H9 (cell line): Measurements from ENCODE around the gene EPHX1. TPM values are rescaled to one million over a fixed set of nuclear protein-coding genes. Genes with fewer than 3 reads are reported as not detected.

Source experiments
- DNase-seq: peaks from one replicate; pipeline ENCODE4 v3.0.0-alpha.2; 2017
- H2AFZ ChIP-seq: one replicate; pipeline ENCODE4 v1.6.1; 2013; ENCODE audit warnings: mild to moderate bottlenecking, low read length, control low read depth, moderate library complexity
- H2AK5ac ChIP-seq: 2 replicates; pipeline ENCODE4 v1.6.1; 2013; ENCODE audit warnings: low read length, control low read depth, mixed read lengths; ENCODE audit not compliant: insufficient read length
- H2BK120ac ChIP-seq: one replicate; pipeline ENCODE4 v1.6.1; 2013; ENCODE audit warnings: low read depth, mild to moderate bottlenecking, low read length, control low read depth, inconsistent platforms; ENCODE audit not compliant: poor library complexity, severe bottlenecking
- H2BK12ac ChIP-seq: 2 replicates; pipeline ENCODE4 v1.6.1; 2013; ENCODE audit warnings: low read length, control low read depth, mixed read lengths, low read depth; ENCODE audit not compliant: insufficient read length
- H2BK15ac ChIP-seq: 2 replicates; pipeline ENCODE4 v1.6.1; 2013; ENCODE audit warnings: low read depth, low read length, control low read depth
- H2BK20ac ChIP-seq: one replicate; pipeline ENCODE4 v1.6.1; 2013; ENCODE audit warnings: low read depth, mild to moderate bottlenecking, low read length, control low read depth, inconsistent platforms; ENCODE audit not compliant: poor library complexity, severe bottlenecking
- H2BK5ac ChIP-seq: 2 replicates; pipeline ENCODE4 v1.6.1; 2013; ENCODE audit warnings: low read length, control low read depth, mixed read lengths; ENCODE audit not compliant: insufficient read length
- H3K14ac ChIP-seq: 2 replicates; pipeline ENCODE4 v1.6.1; 2013; ENCODE audit warnings: low read length, control low read depth; ENCODE audit not compliant: insufficient read depth
- H3K18ac ChIP-seq: 2 replicates; pipeline ENCODE4 v1.6.1; 2013; ENCODE audit warnings: low read depth, mild to moderate bottlenecking, mixed read lengths, low read length, control low read depth; ENCODE audit not compliant: insufficient read length
- H3K23ac ChIP-seq: 2 replicates; pipeline ENCODE4 v1.6.1; 2013; ENCODE audit warnings: low read length, control low read depth, mixed read lengths, low read depth; ENCODE audit not compliant: insufficient read length
- H3K23me2 ChIP-seq: 2 replicates; pipeline ENCODE4 v1.6.1; 2013; ENCODE audit warnings: low read depth, mild to moderate bottlenecking, mixed read lengths, low read length, control low read depth; ENCODE audit not compliant: insufficient read length, poor library complexity, severe bottlenecking
- H3K27ac ChIP-seq: 2 replicates; pipeline ENCODE4 v1.5.1; 2013; ENCODE audit warnings: low read length, control low read depth, mixed read lengths, low read depth; ENCODE audit not compliant: insufficient read length
- H3K27me3 ChIP-seq: 2 replicates; pipeline ENCODE4 v1.6.1; 2013; ENCODE audit warnings: low read length, control low read depth, inconsistent platforms; ENCODE audit not compliant: insufficient read depth
- H3K4ac ChIP-seq: 2 replicates; pipeline ENCODE4 v1.6.1; 2013; ENCODE audit warnings: low read depth, mild to moderate bottlenecking, control low read depth, inconsistent platforms, low read length, moderate library complexity
- H3K4me1 ChIP-seq: 2 replicates; pipeline ENCODE4 v1.6.1; 2013; ENCODE audit warnings: low read length, control low read depth, inconsistent platforms; ENCODE audit not compliant: insufficient read depth
- H3K4me2 ChIP-seq: 2 replicates; pipeline ENCODE4 v1.6.1; 2013; ENCODE audit warnings: low read length, control low read depth, mixed read lengths; ENCODE audit not compliant: insufficient read length, insufficient read depth
- H3K56ac ChIP-seq: 2 replicates; pipeline ENCODE4 v1.6.1; 2013; ENCODE audit warnings: low read depth, mild to moderate bottlenecking, mixed read lengths, low read length, control low read depth; ENCODE audit not compliant: insufficient read length
- H3K79me1 ChIP-seq: 2 replicates; pipeline ENCODE4 v1.6.1; 2013; ENCODE audit warnings: low read depth, mild to moderate bottlenecking, moderate library complexity, low read length, control low read depth, inconsistent platforms; ENCODE audit not compliant: insufficient read depth, poor library complexity, severe bottlenecking
- H3K79me2 ChIP-seq: 2 replicates; pipeline ENCODE4 v1.6.1; 2013; ENCODE audit warnings: low read length, control low read depth, inconsistent platforms; ENCODE audit not compliant: insufficient read depth
- H3K9ac ChIP-seq: 2 replicates; pipeline ENCODE4 v1.6.1; 2013; ENCODE audit warnings: low read length, control low read depth, mixed read lengths; ENCODE audit not compliant: insufficient read length; ENCODE audit errors: extremely low read depth
- H3K9me3 ChIP-seq: one replicate; pipeline ENCODE4 v1.6.1; 2013; ENCODE audit warnings: low read depth, low read length, inconsistent platforms; ENCODE audit not compliant: control insufficient read depth
- H3T11ph ChIP-seq: one replicate; pipeline ENCODE4 v1.6.1; 2013; ENCODE audit warnings: mild to moderate bottlenecking, low read length, control low read depth, inconsistent platforms
- H4K20me1 ChIP-seq: one replicate; pipeline ENCODE4 v1.6.1; 2013; ENCODE audit not compliant: control insufficient read depth, insufficient read length, insufficient read depth
- H4K5ac ChIP-seq: 2 replicates; pipeline ENCODE4 v1.6.1; 2013; ENCODE audit warnings: low read depth, mild to moderate bottlenecking, mixed read lengths, low read length, control low read depth; ENCODE audit not compliant: insufficient read length
- H4K8ac ChIP-seq: replicated peaks from 2 replicates; pipeline ENCODE4 v1.6.1; 2013; ENCODE audit warnings: low read length, control low read depth, mixed read lengths, low read depth; ENCODE audit not compliant: insufficient read length
- H4K91ac ChIP-seq: 2 replicates; pipeline ENCODE4 v1.6.1; 2013; ENCODE audit warnings: low read depth, mild to moderate bottlenecking, moderate library complexity, mixed read lengths, low read length, control low read depth; ENCODE audit not compliant: insufficient read length
- H3K27ac Mint-ChIP-seq, 3 experiments: 2 replicates in 2 of 3; 3 replicates in 1 of 3; pipeline ENCODE4 v1.8.0; 2020 to 2021; ENCODE audit warnings: mixed read lengths in 3 of 3, mild to moderate bottlenecking in 1 of 3, moderate library complexity in 1 of 3
- H3K27me3 Mint-ChIP-seq: 2 replicates; pipeline ENCODE4 v1.8.0; 2021; ENCODE audit warnings: low read depth, mild to moderate bottlenecking, moderate library complexity, mixed read lengths
- H3K36me3 Mint-ChIP-seq, 3 experiments: 2 replicates in 2 of 3; 3 replicates in 1 of 3; pipeline ENCODE4 v1.8.0; 2020 to 2021; ENCODE audit warnings: low read depth in 3 of 3, mixed read lengths in 3 of 3; ENCODE audit not compliant: insufficient read depth in 1 of 3
- H3K4me1 Mint-ChIP-seq, 2 experiments: 2 replicates each; pipeline ENCODE4 v1.8.0; 2020; ENCODE audit warnings: mixed read lengths in 2 of 2
- H3K4me3 Mint-ChIP-seq, 2 experiments: 2 replicates in 1 of 2; 3 replicates in 1 of 2; pipeline ENCODE4 v1.8.0; 2020 to 2021; ENCODE audit warnings: mild to moderate bottlenecking in 2 of 2, mixed read lengths in 2 of 2, moderate library complexity in 1 of 2
- H3K9me3 Mint-ChIP-seq, 2 experiments: 2 replicates in 1 of 2; 3 replicates in 1 of 2; pipeline ENCODE4 v1.8.0; 2020; ENCODE audit warnings: mild to moderate bottlenecking in 2 of 2, mixed read lengths in 2 of 2, moderate library complexity in 1 of 2
- CTCF ChIP-seq: fragments of 200-600 bp; sonication (generic); conservative IDR thresholded peaks from 3 replicates; pipeline ENCODE4 v1.8.0; 2021; ENCODE audit warnings: antibody characterized with exemption, mild to moderate bottlenecking
- whole genome bisulfite sequencing: extraction: QIAGEN DNeasy Blood & Tissue Kit; methylation state at CpG from one replicate; pipeline ENCODE4 v1.1.7; 2013; ENCODE audit warnings: missing lambda C conversion rate, low lambda C conversion rate, mixed read lengths; ENCODE audit not compliant: insufficient read length; ENCODE audit errors: extremely low coverage; 5-methylcytosine and 5-hydroxymethylcytosine counted together
- total RNA-seq: library from RNA; stranded (reverse); gene quantifications from 2 replicates; pipeline ENCODE4 v1.2.1, GENCODE V29; 2021

Gene EPHX1
- total RNA-seq, 1 experiment from 2014 or later, result 40.6 TPM

DNA sequence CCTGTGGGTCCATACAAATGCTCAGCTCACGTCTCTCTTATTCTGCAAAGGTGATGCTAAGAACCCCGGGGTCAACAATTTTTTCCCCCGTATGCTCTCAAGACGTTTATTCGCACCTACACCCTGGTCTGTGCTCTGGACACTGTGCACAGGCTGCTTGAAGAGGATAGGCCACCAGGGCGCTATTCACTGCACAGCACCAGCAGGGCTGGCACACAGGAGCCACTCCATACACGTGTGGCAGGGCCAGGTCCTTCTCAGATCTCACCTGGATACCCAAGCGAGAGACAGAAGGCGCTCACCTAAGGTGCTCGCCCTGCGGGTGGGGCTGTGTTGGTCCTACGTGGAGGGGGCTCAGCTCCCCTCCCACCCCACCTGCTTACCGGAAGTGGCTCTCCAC lies 55.6 kb downstream of the EPHX1 start:
- Histone ChIP-seq H3K9ac (no peak overlapping the region), H2BK5ac (no peak overlapping the region), H4K8ac (no peak overlapping the region), H2BK15ac (no peak overlapping the region), H3K23ac (no peak overlapping the region), H2BK20ac (no peak overlapping the region), H3K4me2 (no peak overlapping the region), H2AFZ (no peak overlapping the region), H3K23me2 (no peaks in the 10 kb centered on the region), H3K4me1 (no peaks in the 10 kb centered on the region), H4K20me1 (no peaks in the 10 kb centered on the region), H3K27me3 (no peaks in the 10 kb centered on the region), H2BK12ac (no peak overlapping the region), H4K5ac (no peak overlapping the region), H3K79me2 (no peaks in the 10 kb centered on the region), H3K9me3 (no peaks in the 10 kb centered on the region), H3K27ac (no peak overlapping the region), H2BK120ac (no peak overlapping the region), H2AK5ac (no peak overlapping the region), H3K18ac (no peak overlapping the region), H3K56ac (no peak overlapping the region), H3T11ph (no peak overlapping the region), H4K91ac (no peak overlapping the region), H3K14ac (no peak overlapping the region), H3K4ac (no peak overlapping the region), H3K79me1 (no peaks in the 10 kb centered on the region)
- H3K4me1 Mint-ChIP-seq, result no peaks in the 10 kb centered on the region
- DNase-seq, result no peak
- H3K4me3 Mint-ChIP-seq, result no peak overlapping the region
- H3K27ac Mint-ChIP-seq, result no peak overlapping the region
- H3K36me3 Mint-ChIP-seq, result peaks cover 48 to 91% (median 56%) of the 10 kb centered on the region in 3 experiments; a peak in 6 of 7 replicates
- no peak for TF ChIP-seq CTCF
- WGBS, result no CpG with 5 or more reads among the region's 13 CpGs
- no peaks in the 10 kb centered on the region for H3K9me3 Mint-ChIP-seq
- no peaks in the 10 kb centered on the region for H3K27me3 Mint-ChIP-seq
